OCI-LY3 (cell line): ENCODE results near the gene TMPRSS2.
"Not testable (repeated sequence)": the region's sequence is repeated elsewhere in the genome, so short reads cannot be mapped to it uniquely, and the experiment has no call there.

Experiments used
- H2AFZ ChIP-seq: fragments of 200-600, 300-600 bp; shearing (Covaris generic); 2 replicates; pipeline ENCODE4 v1.6.0; 2014; ENCODE audit warnings: antibody characterized with exemption, low read depth, low read length
- H3K27ac ChIP-seq: fragments of 200-600, 300-600 bp; sonication (generic); 2 replicates; pipeline ENCODE4 v1.5.1; 2014; ENCODE audit warnings: mild to moderate bottlenecking, low read length, moderate library complexity, mixed read lengths
- H3K27me3 ChIP-seq: fragments of 200-600, 300-600 bp; sonication (generic); 2 replicates; pipeline ENCODE4 v1.6.1; 2014; ENCODE audit warnings: low read depth, low read length, mixed read lengths
- H3K36me3 ChIP-seq: fragments of 200-600, 300-600 bp; sonication (generic); replicated peaks from 2 replicates; pipeline ENCODE3; 2014; ENCODE audit warnings: low read depth, low read length, mixed read lengths
- H3K4me1 ChIP-seq: fragments of 300-600, 200-600 bp; sonication (generic); 2 replicates; pipeline ENCODE4 v1.6.1; 2014; ENCODE audit warnings: low read length, mixed read lengths
- H3K4me2 ChIP-seq: fragments of 200-600, 300-600 bp; sonication (generic); 2 replicates; pipeline ENCODE4 v1.6.1; 2014; ENCODE audit warnings: low read length, mixed read lengths
- H3K4me3 ChIP-seq: fragments of 300-600, 200-600 bp; sonication (generic); 2 replicates; pipeline ENCODE4 v1.5.1; 2014; ENCODE audit warnings: antibody characterized with exemption, mild to moderate bottlenecking, low read length, moderate library complexity
- H3K79me2 ChIP-seq: fragments of 300-600, 200-600 bp; shearing (Covaris generic); 2 replicates; pipeline ENCODE4 v1.6.1; 2014; ENCODE audit warnings: mild to moderate bottlenecking, low read length, mixed read lengths
- H3K9ac ChIP-seq: fragments of 300-600, 200-600 bp; shearing (Covaris generic); 2 replicates; pipeline ENCODE4 v1.6.0; 2014; ENCODE audit warnings: mild to moderate bottlenecking, low read length, moderate library complexity
- H3K9me3 ChIP-seq: fragments of 200-600, 300-600 bp; shearing (Covaris generic); 2 replicates; pipeline ENCODE4 v1.6.1; 2014; ENCODE audit warnings: low read length, mixed read lengths; ENCODE audit not compliant: insufficient read depth
- H4K20me1 ChIP-seq: fragments of 200-600, 300-600 bp; sonication (generic); 2 replicates; pipeline ENCODE4 v1.6.1; 2016; ENCODE audit warnings: low read length, mixed read lengths; ENCODE audit not compliant: insufficient read depth
- EZH2phosphoT487 ChIP-seq: fragments of 200-600 bp; shearing (Covaris generic); IDR thresholded peaks from 2 replicates; pipeline ENCODE4 v1.6.1; 2018; ENCODE audit warnings: antibody characterized with exemption, mixed run types, low read depth
- TF ChIP-seq, protein P1 (sequence below): fragments of 200-600, 300-600 bp; sonication (generic); IDR thresholded peaks from 2 replicates; pipeline ENCODE4 v1.5.1; 2014; ENCODE audit warnings: antibody characterized with exemption, low read length, low read depth

The TMPRSS2 gene

DNA sequence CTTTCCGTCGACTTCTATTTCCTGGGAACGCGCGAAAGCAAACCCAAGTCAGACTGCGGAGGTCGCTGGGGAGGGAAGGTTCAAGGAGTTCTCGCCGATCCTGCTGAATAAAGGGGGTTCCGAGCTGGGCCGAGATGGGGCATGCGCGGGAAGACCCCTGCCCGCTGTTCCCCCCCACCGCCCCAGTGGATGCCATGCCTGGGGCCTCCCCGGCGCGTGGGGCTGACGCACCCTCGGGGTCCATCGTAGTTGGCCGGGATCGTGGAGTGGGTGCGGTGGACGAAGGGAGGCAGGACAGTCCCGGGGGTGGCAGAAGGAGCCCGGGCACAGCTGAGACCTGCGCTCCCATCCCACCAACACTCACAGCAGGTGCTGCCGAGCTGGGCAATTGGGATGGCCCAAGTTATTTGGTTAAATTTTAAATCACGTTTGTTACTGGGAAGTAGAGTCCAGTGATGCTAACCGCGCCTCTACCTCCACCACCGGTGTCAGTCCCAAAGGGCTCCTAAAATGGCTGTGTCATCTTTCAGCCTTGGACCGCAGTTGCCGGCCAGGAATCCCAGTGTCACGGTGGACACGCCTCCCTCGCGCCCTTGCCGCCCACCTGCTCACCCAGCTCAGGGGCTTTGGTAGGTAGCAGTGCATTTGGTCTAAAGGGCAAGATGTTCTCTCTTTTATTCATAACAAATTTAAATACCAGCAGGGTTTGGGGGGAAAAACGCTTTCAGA is 81.1 kb downstream of the TMPRSS2 start:
- peaks cover 10% of the 10 kb centered on the region; the same call in 1 of the 2 replicates for H3K4me1 ChIP-seq
- H3K27ac ChIP-seq: no peak overlapping the region
- H2AFZ ChIP-seq: no peak overlapping the region
- no peaks in the 10 kb centered on the region for H3K27me3 ChIP-seq
- H4K20me1 ChIP-seq: no peaks in the 10 kb centered on the region
- no peaks in the 10 kb centered on the region for H3K9me3 ChIP-seq
- no peak for TF ChIP-seq EZH2phosphoT487
- TF ChIP-seq, protein P1, sequence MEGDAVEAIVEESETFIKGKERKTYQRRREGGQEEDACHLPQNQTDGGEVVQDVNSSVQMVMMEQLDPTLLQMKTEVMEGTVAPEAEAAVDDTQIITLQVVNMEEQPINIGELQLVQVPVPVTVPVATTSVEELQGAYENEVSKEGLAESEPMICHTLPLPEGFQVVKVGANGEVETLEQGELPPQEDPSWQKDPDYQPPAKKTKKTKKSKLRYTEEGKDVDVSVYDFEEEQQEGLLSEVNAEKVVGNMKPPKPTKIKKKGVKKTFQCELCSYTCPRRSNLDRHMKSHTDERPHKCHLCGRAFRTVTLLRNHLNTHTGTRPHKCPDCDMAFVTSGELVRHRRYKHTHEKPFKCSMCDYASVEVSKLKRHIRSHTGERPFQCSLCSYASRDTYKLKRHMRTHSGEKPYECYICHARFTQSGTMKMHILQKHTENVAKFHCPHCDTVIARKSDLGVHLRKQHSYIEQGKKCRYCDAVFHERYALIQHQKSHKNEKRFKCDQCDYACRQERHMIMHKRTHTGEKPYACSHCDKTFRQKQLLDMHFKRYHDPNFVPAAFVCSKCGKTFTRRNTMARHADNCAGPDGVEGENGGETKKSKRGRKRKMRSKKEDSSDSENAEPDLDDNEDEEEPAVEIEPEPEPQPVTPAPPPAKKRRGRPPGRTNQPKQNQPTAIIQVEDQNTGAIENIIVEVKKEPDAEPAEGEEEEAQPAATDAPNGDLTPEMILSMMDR: no peak
- peak overlapping the region; percentile 66 for H3K4me2 ChIP-seq
- H3K36me3 ChIP-seq: no peaks in the 10 kb centered on the region
- peak overlapping the region; percentile 67; the same call in 1 of the 2 replicates for H3K4me3 ChIP-seq
- no peak overlapping the region for H3K9ac ChIP-seq
- no peaks in the 10 kb centered on the region for H3K79me2 ChIP-seq

DNA sequence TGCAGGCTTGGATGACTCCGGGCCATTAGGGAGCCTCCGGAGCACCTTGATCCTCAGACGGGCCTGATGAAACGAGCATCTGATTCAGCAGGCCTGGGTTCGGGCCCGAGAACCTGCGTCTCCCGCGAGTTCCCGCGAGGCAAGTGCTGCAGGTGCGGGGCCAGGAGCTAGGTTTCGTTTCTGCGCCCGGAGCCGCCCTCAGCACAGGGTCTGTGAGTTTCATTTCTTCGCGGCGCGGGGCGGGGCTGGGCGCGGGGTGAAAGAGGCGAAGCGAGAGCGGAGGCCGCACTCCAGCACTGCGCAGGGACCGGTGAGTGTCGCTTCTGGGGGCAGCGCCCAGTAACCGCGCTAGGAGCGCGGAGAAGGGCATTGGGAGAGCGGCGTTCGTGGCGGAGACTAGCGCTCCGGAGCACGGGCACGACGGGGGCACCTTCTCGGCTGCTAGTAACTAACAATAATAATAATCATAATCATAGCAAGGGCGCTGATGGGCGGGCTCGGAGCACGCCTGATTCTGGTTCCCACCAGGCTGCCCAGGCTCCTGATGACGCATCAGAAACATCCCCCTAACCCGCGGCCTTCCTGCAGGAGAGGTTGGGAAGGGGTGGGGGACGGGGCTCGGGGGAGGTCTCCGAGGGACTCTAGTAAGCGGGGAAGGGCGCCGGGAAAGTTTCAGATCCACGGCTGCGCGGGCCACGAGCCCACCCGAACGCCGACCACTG is 81.8 kb downstream of the TMPRSS2 start, which contains the start of gene MX1:
Gene MX1 (plus strand): TSS at position 286 of the 722 bp plus-strand sequence. CDS start 5,832 bp downstream, outside the sequence.
- Histone ChIP-seq H3K4me1 (peaks cover 10% of the 10 kb centered on the region; the same call in 1 of the 2 replicates), H4K20me1 (no peaks in the 10 kb centered on the region), H3K36me3 (no peaks in the 10 kb centered on the region), H3K9ac (peak within 1 kb of the TSS; percentile 51), H3K9me3 (no peaks in the 10 kb centered on the region), H2AFZ (peak within 1 kb of the TSS; percentile 72), H3K27me3 (no peaks in the 10 kb centered on the region), H3K4me2 (peak within 1 kb of the TSS; percentile 66), H3K4me3 (peak within 1 kb of the TSS; percentile 67), H3K27ac (no peak within 1 kb of the TSS), H3K79me2 (no peaks in the 10 kb centered on the region)
- TF ChIP-seq EZH2phosphoT487: no peak
- TF ChIP-seq, protein P1: no peak

DNA sequence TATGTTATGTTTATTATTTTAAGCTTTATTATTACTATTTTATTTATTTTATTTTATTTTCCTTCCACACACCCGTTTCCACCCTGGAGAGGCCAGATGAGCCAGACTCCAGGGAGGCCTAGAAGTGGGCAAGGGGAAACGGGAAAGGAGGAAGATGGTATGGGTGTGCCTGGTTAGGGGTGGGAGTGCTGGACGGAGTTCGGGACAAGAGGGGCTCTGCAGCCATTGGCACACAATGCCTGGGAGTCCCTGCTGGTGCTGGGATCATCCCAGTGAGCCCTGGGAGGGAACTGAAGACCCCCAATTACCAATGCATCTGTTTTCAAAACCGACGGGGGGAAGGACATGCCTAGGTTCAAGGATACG is 82.4 kb downstream of the TMPRSS2 start:
- peak overlapping the region; percentile 67 for H3K4me3 ChIP-seq
- no peak for TF ChIP-seq EZH2phosphoT487
- TF ChIP-seq, protein P1: no peak
- H3K4me2 ChIP-seq: peak overlapping the region; percentile 66
- H3K9ac ChIP-seq: peak overlapping the region; percentile 51; the same call in 1 of the 2 replicates
- H4K20me1 ChIP-seq: no peaks in the 10 kb centered on the region
- H3K36me3 ChIP-seq: no peaks in the 10 kb centered on the region
- H2AFZ ChIP-seq: peak overlapping the region; percentile 72
- H3K27ac ChIP-seq: no peak overlapping the region
- no peaks in the 10 kb centered on the region for H3K27me3 ChIP-seq
- no peaks in the 10 kb centered on the region for H3K9me3 ChIP-seq
- no peaks in the 10 kb centered on the region for H3K79me2 ChIP-seq
- peaks cover 12% of the 10 kb centered on the region; the same call in 1 of the 2 replicates for H3K4me1 ChIP-seq

DNA sequence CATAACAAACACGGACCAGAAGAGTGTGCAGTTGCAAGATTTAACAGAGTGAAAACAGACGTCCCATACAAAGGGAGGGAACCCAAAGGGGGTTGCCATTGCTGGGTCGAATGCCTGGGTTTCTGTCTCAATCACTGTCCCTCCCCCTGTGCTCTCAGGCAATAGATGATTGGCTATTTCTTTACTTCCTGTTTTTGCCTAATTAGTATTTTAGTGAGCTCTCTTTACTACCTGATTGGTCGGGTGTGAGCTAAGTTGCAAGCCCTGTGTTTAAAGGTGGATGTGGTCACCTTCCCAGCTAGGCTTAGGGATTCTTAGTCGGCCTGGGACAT is 84.7 kb downstream of the TMPRSS2 start:
- H3K4me2 ChIP-seq, H4K20me1 ChIP-seq, H3K27me3 ChIP-seq, H3K36me3 ChIP-seq, H3K4me3 ChIP-seq, H2AFZ ChIP-seq, H3K9ac ChIP-seq, H3K9me3 ChIP-seq, H3K27ac ChIP-seq, H3K79me2 ChIP-seq: not testable (repeated sequence)
- H3K4me1 ChIP-seq: peaks cover 18% of the 10 kb centered on the region
